Measurements from ENCODE around the gene OLA1.

Gene OLA1

GRCh38 chr2:174166261-174166660, 82.1 kb downstream of the OLA1 start:
- TF ChIP-seq CTCF (conservative IDR thresholded peaks at IDR 0.05), result no peak
- 0 out of 2 replicates have a peak overlapping the region, but pooled peaks have one; percentile 18 for H3K27ac ChIP-seq

- H3K27ac ChIP-seq, result no peak overlapping the region
- TF ChIP-seq CTCF (conservative IDR thresholded peaks at IDR 0.05), result no peak
Observed at GRCh38 chr2:174161490-174161889, 86.8 kb downstream of the OLA1 start.

GRCh38 chr2:174158003-174158402, 90.3 kb downstream of the OLA1 start:
- peak; percentile 58 for TF ChIP-seq CTCF (conservative IDR thresholded peaks at IDR 0.05)
- no peak overlapping the region for H3K27ac ChIP-seq

- TF ChIP-seq CTCF (conservative IDR thresholded peaks at IDR 0.05), result no peak
- no peak overlapping the region for H3K27ac ChIP-seq
Observed at GRCh38 chr2:174157053-174157452, 91.3 kb downstream of the OLA1 start.

GRCh38 chr2:174153757-174154680, 94.3 kb downstream of the OLA1 start:
- TF ChIP-seq CTCF (conservative IDR thresholded peaks at IDR 0.05), result no peak
- H3K27ac ChIP-seq, result peak overlapping the region; percentile 56; the same call in 1 of the 2 replicates

- TF ChIP-seq CTCF (conservative IDR thresholded peaks at IDR 0.05), result no peak
- H3K27ac ChIP-seq, result no peak overlapping the region
Observed at GRCh38 chr2:174149530-174149929, 98.8 kb downstream of the OLA1 start.

GRCh38 chr2:174148833-174149232, 99.5 kb downstream of the OLA1 start:
- TF ChIP-seq CTCF (conservative IDR thresholded peaks at IDR 0.05), result no peak

More at GRCh38 chr2:174148833-174149232, 99.5 kb downstream of the OLA1 start:
- no peak overlapping the region for H3K27ac ChIP-seq
